H1 (cell line): ENCODE measurements around the gene ATP5F1C. TPM values are rescaled to one million over a fixed set of nuclear protein-coding genes. Genes with fewer than 3 reads are reported as not detected.

Source experiments
- CHD7 ChIP-seq: fragments of 300-600 bp; sonication (generic); IDR thresholded peaks from 2 replicates; pipeline ENCODE4 v1.7.1; 2012; ENCODE audit warnings: low read length, moderate library complexity, mild to moderate bottlenecking, inconsistent platforms; ENCODE audit not compliant: insufficient replicate concordance
- polyA plus RNA-seq, 7 experiments: library from polyadenylated mRNA; depleted of rRNA in 3 of 7; stranded (reverse) in 5 of 7; unstranded in 2 of 7; fragments of >200 nt in 5 of 7; fragments of 200-250 nt in 2 of 7; gene quantifications; 1 replicate in 5 of 7; 2 replicates in 1 of 7; 4 replicates in 1 of 7; pipeline versions ENCODE4 v1.2.1 to v1.2.3, GENCODE V29; 2011 to 2013; ENCODE audit warnings: missing spikeins in 2 of 7, mixed read lengths in 2 of 7
- total RNA-seq: library from RNA; stranded (reverse); fragmentation: NEBNext Ultra II Directional; extraction: Animal tissue kit (Norgen Biotek cat#: 25700); gene quantifications from 2 replicates; pipeline ENCODE4 v1.2.1, GENCODE V29; 2021

ATP5F1C gene
- total and polyA plus RNA-seq, 2 of the 8 experiments (the other 6 are each of a cell fraction or from before 2014, with no cell fraction given) = 221 to 265 TPM

GRCh38 chr10:7750222-7750621, 37.8 kb upstream of the ATP5F1C start (continued):
- TF ChIP-seq CHD7 = no peak
